Panc1 (cell line): ENCODE results near the gene RIOX2. TPM values are rescaled to one million over a fixed set of nuclear protein-coding genes. Genes with fewer than 3 reads are reported as not detected.

Source experiments
- ATAC-seq: fragments of 200-7000 bp; cut with Tn5 transposase; 2 replicates; pipeline ENCODE4 v1.9.1; 2020; ENCODE audit warnings: mild to moderate bottlenecking, moderate library complexity
- BruUV-seq: library from RNA; stranded (reverse); fragments of 400-500 nt; replicated peaks from 2 replicates; lab custom pipeline; 2021; lab: Mats Ljungman, UMichigan
- CTCF ChIA-PET: fragments of 300-600 bp; sonication (Branson Sonifier 250); formaldehyde crosslinking; loops from one replicate; lab custom pipeline; 2022; ENCODE audit warnings: antibody characterized with exemption; lab: Charles Lee
- POLR2A ChIA-PET: fragments of 300-600 bp; sonication (Branson Sonifier 250); formaldehyde crosslinking; loops from one replicate; lab custom pipeline; 2022; ENCODE audit warnings: antibody characterized with exemption; lab: Charles Lee
- DNase-seq: peaks from one replicate; pipeline ENCODE4 v3.0.0-alpha.2; 2010; ENCODE audit warnings: low read depth, low spot score
- H3K27ac ChIP-seq: 2 replicates; pipeline ENCODE4 v1.5.1; 2011; ENCODE audit warnings: mild to moderate bottlenecking, low read length, inconsistent platforms
- H3K27me3 ChIP-seq: fragments of 200-500 bp; sonication (Bioruptor generic); 2 replicates; pipeline ENCODE4 v1.6.0; 2014; ENCODE audit warnings: low read length, inconsistent platforms; ENCODE audit not compliant: control insufficient read depth, insufficient read depth
- H3K36me3 ChIP-seq: fragments of 200-500 bp; sonication (Bioruptor generic); 2 replicates; pipeline ENCODE4 v1.5.1; 2014; ENCODE audit warnings: inconsistent platforms, mild to moderate bottlenecking, low read length, moderate library complexity; ENCODE audit not compliant: control insufficient read depth, insufficient read depth
- H3K4me1 ChIP-seq: 2 replicates; pipeline ENCODE4 v1.5.1; 2011; ENCODE audit warnings: inconsistent platforms, mild to moderate bottlenecking, low read length, moderate library complexity; ENCODE audit not compliant: control insufficient read depth, insufficient read depth
- H3K4me3 ChIP-seq, 2 experiments: 2 replicates each; pipeline ENCODE4 v1.5.1; 2011 to 2012; ENCODE audit warnings: low read depth in 2 of 2, low read length in 2 of 2, mild to moderate bottlenecking in 2 of 2, inconsistent platforms in 1 of 2, moderate library complexity in 1 of 2
- H3K9me3 ChIP-seq: fragments of 200-500 bp; sonication (Bioruptor generic); 2 replicates; pipeline ENCODE4 v1.5.1; 2014; ENCODE audit warnings: low read depth, mild to moderate bottlenecking, inconsistent platforms, low read length, moderate library complexity; ENCODE audit not compliant: control insufficient read depth, insufficient read depth
- POLR2AphosphoS5 ChIP-seq: IDR thresholded peaks from 2 replicates; pipeline ENCODE4 v1.6.1; 2012; ENCODE audit warnings: mild to moderate bottlenecking, low read depth, low read length, moderate library complexity
- SIN3A ChIP-seq: IDR thresholded peaks from 2 replicates; pipeline ENCODE4 v1.6.1; 2012; ENCODE audit warnings: low read depth, mild to moderate bottlenecking, low read length, moderate library complexity, borderline replicate concordance; ENCODE audit not compliant: insufficient read depth
- TCF7L2 ChIP-seq: IDR thresholded peaks from 2 replicates; pipeline ENCODE4 v1.6.1; 2011; ENCODE audit warnings: mild to moderate bottlenecking, low read depth, low read length, inconsistent platforms
- in situ Hi-C: cut with HindIII; loops from 2 replicates; pipeline ENCODE4 v1.10.0; 2016; ENCODE audit warnings: low sequenced_read_pairs, low pct_unique_long_range_greater_than_20kb
- intact Hi-C: fragments of 100-400 bp; cut with micrococcal nuclease; formaldehyde crosslinking; loops from one replicate; pipeline ENCODE4 v1.10.0; 2022; ENCODE audit not compliant: unreplicated experiment
- total RNA-seq: library from RNA; stranded (reverse); gene quantifications from one replicate; pipeline ENCODE4 v1.2.1, GENCODE V29; 2021; ENCODE audit not compliant: unreplicated experiment
- TF ChIP-seq, protein P1 (sequence below): fragments of 450-650 bp; IDR thresholded peaks from 2 replicates; pipeline ENCODE4 v1.5.1; 2017; ENCODE audit warnings: mild to moderate bottlenecking
- TF ChIP-seq, protein P2 (sequence below), 2 experiments: IDR thresholded peaks; 2 replicates each; pipeline ENCODE4 v1.6.1; 2011 to 2012; ENCODE audit warnings: low read depth in 2 of 2, control low read depth in 1 of 2, low read length in 1 of 2, mild to moderate bottlenecking in 1 of 2, moderate library complexity in 1 of 2; ENCODE audit not compliant: insufficient read depth in 1 of 2

The RIOX2 gene
- total RNA-seq, 1 experiment from 2014 or later, result 44.1 TPM

DNA sequence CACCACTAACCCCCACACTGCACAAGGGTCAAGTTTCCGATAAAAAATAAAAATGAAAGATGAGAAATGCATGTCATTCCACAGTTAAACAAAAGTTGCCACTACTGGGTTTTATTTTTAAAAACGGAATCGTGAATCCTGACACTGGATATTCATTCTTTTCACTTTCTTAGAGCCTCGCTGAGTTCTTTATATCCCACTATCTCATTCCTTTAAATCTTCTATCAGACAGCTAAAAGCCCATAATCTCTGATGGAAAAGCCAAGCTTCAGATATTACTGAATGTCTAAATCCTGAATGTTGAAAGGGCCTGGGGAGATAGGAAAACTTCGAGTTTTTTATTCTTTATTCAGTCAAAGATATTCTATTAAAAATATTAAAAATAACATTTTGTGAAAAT, 11.7 kb downstream of the RIOX2 start:
- ATAC-seq (no peak), DNase-seq (no peak)
- Histone ChIP-seq H3K9me3 (no peaks in the 10 kb centered on the region), H3K4me1 (no peaks in the 10 kb centered on the region), H3K27ac (no peak overlapping the region), H3K4me3 (no peak overlapping the region), H3K36me3 (peaks cover 11% of the 10 kb centered on the region), H3K27me3 (no peaks in the 10 kb centered on the region)
- in situ Hi-C loops (no loop called here), intact Hi-C loops (no loop called here)
- no TSS peak for BruUV-seq
- ChIA-PET CTCF (no interaction called here), POLR2A (no interaction called here)
- TF ChIP-seq TCF7L2 (no peak), POLR2AphosphoS5 (no peak), SIN3A (no peak)
- TF ChIP-seq, protein P1, sequence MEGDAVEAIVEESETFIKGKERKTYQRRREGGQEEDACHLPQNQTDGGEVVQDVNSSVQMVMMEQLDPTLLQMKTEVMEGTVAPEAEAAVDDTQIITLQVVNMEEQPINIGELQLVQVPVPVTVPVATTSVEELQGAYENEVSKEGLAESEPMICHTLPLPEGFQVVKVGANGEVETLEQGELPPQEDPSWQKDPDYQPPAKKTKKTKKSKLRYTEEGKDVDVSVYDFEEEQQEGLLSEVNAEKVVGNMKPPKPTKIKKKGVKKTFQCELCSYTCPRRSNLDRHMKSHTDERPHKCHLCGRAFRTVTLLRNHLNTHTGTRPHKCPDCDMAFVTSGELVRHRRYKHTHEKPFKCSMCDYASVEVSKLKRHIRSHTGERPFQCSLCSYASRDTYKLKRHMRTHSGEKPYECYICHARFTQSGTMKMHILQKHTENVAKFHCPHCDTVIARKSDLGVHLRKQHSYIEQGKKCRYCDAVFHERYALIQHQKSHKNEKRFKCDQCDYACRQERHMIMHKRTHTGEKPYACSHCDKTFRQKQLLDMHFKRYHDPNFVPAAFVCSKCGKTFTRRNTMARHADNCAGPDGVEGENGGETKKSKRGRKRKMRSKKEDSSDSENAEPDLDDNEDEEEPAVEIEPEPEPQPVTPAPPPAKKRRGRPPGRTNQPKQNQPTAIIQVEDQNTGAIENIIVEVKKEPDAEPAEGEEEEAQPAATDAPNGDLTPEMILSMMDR, result no peak
- TF ChIP-seq, protein P2, sequence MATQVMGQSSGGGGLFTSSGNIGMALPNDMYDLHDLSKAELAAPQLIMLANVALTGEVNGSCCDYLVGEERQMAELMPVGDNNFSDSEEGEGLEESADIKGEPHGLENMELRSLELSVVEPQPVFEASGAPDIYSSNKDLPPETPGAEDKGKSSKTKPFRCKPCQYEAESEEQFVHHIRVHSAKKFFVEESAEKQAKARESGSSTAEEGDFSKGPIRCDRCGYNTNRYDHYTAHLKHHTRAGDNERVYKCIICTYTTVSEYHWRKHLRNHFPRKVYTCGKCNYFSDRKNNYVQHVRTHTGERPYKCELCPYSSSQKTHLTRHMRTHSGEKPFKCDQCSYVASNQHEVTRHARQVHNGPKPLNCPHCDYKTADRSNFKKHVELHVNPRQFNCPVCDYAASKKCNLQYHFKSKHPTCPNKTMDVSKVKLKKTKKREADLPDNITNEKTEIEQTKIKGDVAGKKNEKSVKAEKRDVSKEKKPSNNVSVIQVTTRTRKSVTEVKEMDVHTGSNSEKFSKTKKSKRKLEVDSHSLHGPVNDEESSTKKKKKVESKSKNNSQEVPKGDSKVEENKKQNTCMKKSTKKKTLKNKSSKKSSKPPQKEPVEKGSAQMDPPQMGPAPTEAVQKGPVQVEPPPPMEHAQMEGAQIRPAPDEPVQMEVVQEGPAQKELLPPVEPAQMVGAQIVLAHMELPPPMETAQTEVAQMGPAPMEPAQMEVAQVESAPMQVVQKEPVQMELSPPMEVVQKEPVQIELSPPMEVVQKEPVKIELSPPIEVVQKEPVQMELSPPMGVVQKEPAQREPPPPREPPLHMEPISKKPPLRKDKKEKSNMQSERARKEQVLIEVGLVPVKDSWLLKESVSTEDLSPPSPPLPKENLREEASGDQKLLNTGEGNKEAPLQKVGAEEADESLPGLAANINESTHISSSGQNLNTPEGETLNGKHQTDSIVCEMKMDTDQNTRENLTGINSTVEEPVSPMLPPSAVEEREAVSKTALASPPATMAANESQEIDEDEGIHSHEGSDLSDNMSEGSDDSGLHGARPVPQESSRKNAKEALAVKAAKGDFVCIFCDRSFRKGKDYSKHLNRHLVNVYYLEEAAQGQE (IDR thresholded peaks at IDR 0.05; ENCODE audit: insufficient read depth in 1 of 2, low read depth in 2 of 2, low read length in 1 of 2), result no peak

DNA sequence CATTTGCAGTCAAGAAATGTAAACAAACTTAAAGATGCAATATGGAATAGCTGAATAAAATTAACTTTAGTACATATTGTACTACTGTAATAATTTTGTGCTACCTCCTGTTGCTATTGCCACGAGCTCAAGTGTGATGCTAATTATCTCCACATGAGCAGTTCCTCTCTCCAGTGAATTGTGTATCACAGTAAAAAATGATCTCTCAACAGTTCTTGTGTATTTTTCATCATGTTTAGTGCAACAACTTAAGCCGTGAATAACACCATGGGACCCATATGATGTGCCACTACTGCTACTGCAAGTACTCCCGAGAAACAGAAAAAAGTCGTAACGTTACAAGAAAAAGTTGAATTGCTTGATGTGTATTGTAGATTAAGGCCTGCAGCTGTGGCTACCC, 12.4 kb downstream of the RIOX2 start:
- H3K4me3 ChIP-seq, result no peak overlapping the region
- no peaks in the 10 kb centered on the region for H3K4me1 ChIP-seq
- no peak for TF ChIP-seq SIN3A
- POLR2A ChIA-PET, result no interaction called here
- CTCF ChIA-PET, result no interaction called here
- peaks cover 11% of the 10 kb centered on the region for H3K36me3 ChIP-seq
- intact Hi-C loops (no loop called here), in situ Hi-C loops (no loop called here)
- BruUV-seq, result no TSS peak
- no peaks in the 10 kb centered on the region for H3K9me3 ChIP-seq
- ATAC-seq (no peak), DNase-seq (no peak)
- H3K27ac ChIP-seq, result no peak overlapping the region
- H3K27me3 ChIP-seq, result no peaks in the 10 kb centered on the region

DNA sequence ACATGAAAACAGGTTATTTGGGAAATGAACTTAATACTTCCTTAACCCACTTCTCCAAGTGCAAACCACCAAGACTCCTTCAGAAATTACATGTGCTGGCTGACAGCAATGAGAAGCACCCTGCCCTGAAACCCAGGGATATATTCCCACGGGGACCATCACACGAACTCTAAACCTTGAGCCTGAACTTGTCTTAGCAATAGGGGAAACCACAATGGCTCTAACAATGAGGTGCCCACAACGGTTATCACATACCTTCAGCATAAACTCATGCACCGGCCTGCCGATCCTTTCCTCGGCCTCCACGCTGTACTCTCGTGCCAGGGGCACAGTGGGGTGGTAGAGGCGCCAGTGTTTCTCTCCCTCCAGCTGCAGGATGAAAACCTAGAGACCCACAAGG, 13.4 kb downstream of the RIOX2 start:
- Histone ChIP-seq H3K27ac (no peak overlapping the region), H3K27me3 (no peaks in the 10 kb centered on the region), H3K4me1 (no peaks in the 10 kb centered on the region), H3K36me3 (peaks cover 14% of the 10 kb centered on the region), H3K9me3 (no peaks in the 10 kb centered on the region), H3K4me3 (no peak overlapping the region)
- DNase-seq (no peak), ATAC-seq (no peak)
- ChIA-PET CTCF (no interaction called here), POLR2A (no interaction called here)
- TF ChIP-seq SIN3A, result no peak
- TF ChIP-seq, protein P1, result no peak
- TF ChIP-seq TCF7L2, result no peak
- no peak for TF ChIP-seq POLR2AphosphoS5
- TF ChIP-seq, protein P2 (IDR thresholded peaks at IDR 0.05; ENCODE audit: insufficient read depth in 1 of 2, low read depth in 2 of 2, low read length in 1 of 2), result no peak
- intact Hi-C loops (no loop called here), in situ Hi-C loops (no loop called here)
- BruUV-seq, result no TSS peak
